Fibroblast of gingiva (primary cell): ENCODE results near the gene SIGLEC10.

Source experiments
- DNase-seq: peaks from one replicate; pipeline ENCODE4 v3.0.0-alpha.2; 2011; ENCODE audit warnings: low read depth

Gene SIGLEC10

GRCh38 chr19:51394050-51394836 lies 23.2 kb downstream of the SIGLEC10 start:
- DNase-seq: peak; percentile 98

- no peak for DNase-seq
These were observed 24.7 kb downstream of the SIGLEC10 start for GRCh38 chr19:51392701-51393100.

- no peak for DNase-seq
These were observed 26.3 kb downstream of the SIGLEC10 start for GRCh38 chr19:51391073-51391611.

- no peak for DNase-seq
These were observed 28.3 kb downstream of the SIGLEC10 start for GRCh38 chr19:51389143-51389542.

- no peak for DNase-seq
These were observed 29.5 kb downstream of the SIGLEC10 start, which contains the start of gene LIM2 for GRCh38 chr19:51387924-51388389. Gene LIM2 (minus strand): TSS chr19:51387974. CDS start chr19:51387443, 531 bp downstream.

GRCh38 chr19:51386882-51387520 lies 30.4 kb downstream of the SIGLEC10 start:
- DNase-seq: no peak

- no peak for DNase-seq
These were observed 35.4 kb downstream of the SIGLEC10 start for GRCh38 chr19:51382004-51382403.

GRCh38 chr19:51380379-51380778 lies 37.1 kb downstream of the SIGLEC10 start:
- no peak for DNase-seq

GRCh38 chr19:51377422-51377821 lies 40.0 kb downstream of the SIGLEC10 start:
- DNase-seq: no peak

GRCh38 chr19:51375504-51376221 lies 41.8 kb downstream of the SIGLEC10 start:
- DNase-seq: no peak

- DNase-seq: no peak
These were observed 44.6 kb downstream of the SIGLEC10 start, which contains the start of gene NKG7 for GRCh38 chr19:51372649-51373504. Gene NKG7 (minus strand): TSS chr19:51372654. CDS start chr19:51372535, 119 bp downstream.

- no peak for DNase-seq
These were observed 45.3 kb downstream of the SIGLEC10 start for GRCh38 chr19:51372021-51372648.

GRCh38 chr19:51371186-51371690 lies 46.2 kb downstream of the SIGLEC10 start:
- no peak for DNase-seq

- no peak for DNase-seq
These were observed 47.2 kb downstream of the SIGLEC10 start for GRCh38 chr19:51370230-51370629.

- DNase-seq: no peak
These were observed 48.8 kb downstream of the SIGLEC10 start, which contains the start of gene CLDND2 for GRCh38 chr19:51368366-51369282. Gene CLDND2 (minus strand): TSS chr19:51369003. CDS start chr19:51368577, 426 bp downstream.

GRCh38 chr19:51367565-51368365 lies 49.7 kb downstream of the SIGLEC10 start:
- peak; percentile 99 for DNase-seq

- DNase-seq: no peak
These were observed 50.2 kb downstream of the SIGLEC10 start for GRCh38 chr19:51367255-51367564.

GRCh38 chr19:51366389-51367254 lies 50.8 kb downstream of the SIGLEC10 start:
- peak; percentile 98 for DNase-seq
